Left forelimb (tissue), 1 donor: ENCODE results near the gene RIPK4.

ENCODE experiments used
- DNase-seq: peaks from one replicate; pipeline ENCODE4 v3.0.0-alpha.2; 2018; ENCODE audit warnings: low spot score

The RIPK4 gene

GRCh38 chr21:41753006-41753898 lies 13.6 kb downstream of the RIPK4 start:
- DNase-seq: no peak

GRCh38 chr21:41752231-41752681 lies 14.6 kb downstream of the RIPK4 start:
- DNase-seq: no peak

GRCh38 chr21:41751611-41752011 lies 15.2 kb downstream of the RIPK4 start:
- DNase-seq: no peak

GRCh38 chr21:41750532-41751151 lies 16.2 kb downstream of the RIPK4 start:
- no peak for DNase-seq

GRCh38 chr21:41750051-41750450 lies 16.8 kb downstream of the RIPK4 start:
- DNase-seq: no peak

- no peak for DNase-seq
Measured at GRCh38 chr21:41749286-41749685, 17.6 kb downstream of the RIPK4 start.

GRCh38 chr21:41747943-41748738 lies 18.7 kb downstream of the RIPK4 start:
- no peak for DNase-seq

- no peak for DNase-seq
Measured at GRCh38 chr21:41746744-41747006, 20.2 kb downstream of the RIPK4 start.

- DNase-seq: no peak
Measured at GRCh38 chr21:41745971-41746743, 20.7 kb downstream of the RIPK4 start.

- no peak for DNase-seq
Measured at GRCh38 chr21:41745026-41745820, 21.6 kb downstream of the RIPK4 start.

- DNase-seq: no peak
Measured at GRCh38 chr21:41744028-41744930, 22.6 kb downstream of the RIPK4 start.

- no peak for DNase-seq
Measured at GRCh38 chr21:41743321-41744027, 23.4 kb downstream of the RIPK4 start.

GRCh38 chr21:41742073-41742875 lies 24.6 kb downstream of the RIPK4 start:
- DNase-seq: no peak

GRCh38 chr21:41741253-41742072 lies 25.4 kb downstream of the RIPK4 start:
- no peak for DNase-seq

GRCh38 chr21:41740604-41741252 lies 26.1 kb downstream of the RIPK4 start:
- DNase-seq: no peak

GRCh38 chr21:41739936-41740335 lies 26.9 kb downstream of the RIPK4 start:
- DNase-seq: no peak

- no peak for DNase-seq
Measured at GRCh38 chr21:41739011-41739410, 27.8 kb downstream of the RIPK4 start.
